Umbilical cord (tissue), 1 donor: ENCODE data around the gene TRAPPC3. TPM values are rescaled to one million over a fixed set of nuclear protein-coding genes. Genes with fewer than 3 reads are reported as not detected.

Source experiments
- total RNA-seq: library from RNA; depleted of rRNA; stranded (reverse); fragments of >200 nt; gene quantifications from one replicate; pipeline ENCODE4 v1.2.3, GENCODE V29; 2014; ENCODE audit warnings: low replicate concordance; ENCODE audit not compliant: insufficient read depth

TRAPPC3 gene
- total RNA-seq, 1 donor from 2014 or later = 38.5 TPM

Other genes with a start within 250 kb of the TRAPPC3 start
- 51.3 TPM for gene AGO3, start 218.4 kb downstream of the TRAPPC3 start, total RNA-seq
- gene TEKT2, start 65.4 kb downstream of the TRAPPC3 start, total RNA-seq = not detected
- 37.8 TPM for gene ADPRS, start 60.6 kb downstream of the TRAPPC3 start, total RNA-seq
- gene COL8A2, start 24.3 kb downstream of the TRAPPC3 start, total RNA-seq = 110 TPM
- gene MAP7D1, start 6.7 kb upstream of the TRAPPC3 start, total RNA-seq = 64.0 TPM
- 53.4 TPM for gene THRAP3, start 75.0 kb upstream of the TRAPPC3 start, total RNA-seq
- gene SH3D21, start 156.9 kb upstream of the TRAPPC3 start, total RNA-seq = 11.3 TPM
- gene EVA1B, start 174.2 kb upstream of the TRAPPC3 start, total RNA-seq = 67.7 TPM
- gene STK40, start 236.4 kb upstream of the TRAPPC3 start, total RNA-seq = 12.0 TPM
- gene LSM10, start 248.4 kb upstream of the TRAPPC3 start, total RNA-seq = 10.4 TPM